ENCODE data around the gene IGSF21.

IGSF21 gene

DNA sequence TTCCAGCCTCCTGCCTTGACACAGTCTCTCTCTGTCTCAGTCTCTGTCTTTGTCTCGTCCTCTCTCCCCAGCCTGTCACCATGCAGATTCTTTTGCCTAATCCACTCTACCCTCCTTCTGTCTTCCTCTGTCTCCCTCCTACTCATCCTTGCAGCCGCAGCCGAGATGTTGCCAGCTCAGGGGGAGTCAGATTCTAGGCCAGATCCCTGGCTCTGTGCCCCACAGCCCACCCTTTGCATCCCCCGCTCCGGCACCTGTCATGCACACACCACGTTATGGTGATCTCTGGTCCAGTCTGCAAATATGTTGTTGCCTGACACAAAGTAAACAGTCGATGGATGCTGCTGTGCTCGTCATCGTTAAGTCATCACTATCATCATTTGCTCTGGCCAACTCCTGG is 35.5 kb upstream of the IGSF21 start:
- TF ChIP-seq PPARA (CRISPR knock-in tag; IDR thresholded peaks at IDR 0.05; ENCODE audit: borderline replicate concordance) (no peak), ZNF8 (CRISPR knock-in tag; IDR thresholded peaks at IDR 0.05) (no peak), ESRRG (CRISPR knock-in tag; IDR thresholded peaks at IDR 0.05) (no peak), RARB (CRISPR knock-in tag; IDR thresholded peaks at IDR 0.05) (no peak), GLIS3 (CRISPR knock-in tag; IDR thresholded peaks at IDR 0.05) (no peak), TCF4 (CRISPR knock-in tag; IDR thresholded peaks at IDR 0.05; ENCODE audit: borderline replicate concordance) (no peak), OSR1 (CRISPR knock-in tag; IDR thresholded peaks at IDR 0.05) (no peak), ZFP3 (CRISPR knock-in tag; IDR thresholded peaks at IDR 0.05) (no peak), ZFP30 (CRISPR knock-in tag; IDR thresholded peaks at IDR 0.05) (no peak), CSDC2 (CRISPR knock-in tag; IDR thresholded peaks at IDR 0.05) (no peak), ISL1 (CRISPR knock-in tag; IDR thresholded peaks at IDR 0.05) (no peak)
- TF ChIP-seq, protein P1, sequence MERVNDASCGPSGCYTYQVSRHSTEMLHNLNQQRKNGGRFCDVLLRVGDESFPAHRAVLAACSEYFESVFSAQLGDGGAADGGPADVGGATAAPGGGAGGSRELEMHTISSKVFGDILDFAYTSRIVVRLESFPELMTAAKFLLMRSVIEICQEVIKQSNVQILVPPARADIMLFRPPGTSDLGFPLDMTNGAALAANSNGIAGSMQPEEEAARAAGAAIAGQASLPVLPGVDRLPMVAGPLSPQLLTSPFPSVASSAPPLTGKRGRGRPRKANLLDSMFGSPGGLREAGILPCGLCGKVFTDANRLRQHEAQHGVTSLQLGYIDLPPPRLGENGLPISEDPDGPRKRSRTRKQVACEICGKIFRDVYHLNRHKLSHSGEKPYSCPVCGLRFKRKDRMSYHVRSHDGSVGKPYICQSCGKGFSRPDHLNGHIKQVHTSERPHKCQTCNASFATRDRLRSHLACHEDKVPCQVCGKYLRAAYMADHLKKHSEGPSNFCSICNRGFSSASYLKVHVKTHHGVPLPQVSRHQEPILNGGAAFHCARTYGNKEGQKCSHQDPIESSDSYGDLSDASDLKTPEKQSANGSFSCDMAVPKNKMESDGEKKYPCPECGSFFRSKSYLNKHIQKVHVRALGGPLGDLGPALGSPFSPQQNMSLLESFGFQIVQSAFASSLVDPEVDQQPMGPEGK (CRISPR knock-in tag; IDR thresholded peaks at IDR 0.05; ENCODE audit: borderline replicate concordance), result no peak
- TF ChIP-seq, protein P2, sequence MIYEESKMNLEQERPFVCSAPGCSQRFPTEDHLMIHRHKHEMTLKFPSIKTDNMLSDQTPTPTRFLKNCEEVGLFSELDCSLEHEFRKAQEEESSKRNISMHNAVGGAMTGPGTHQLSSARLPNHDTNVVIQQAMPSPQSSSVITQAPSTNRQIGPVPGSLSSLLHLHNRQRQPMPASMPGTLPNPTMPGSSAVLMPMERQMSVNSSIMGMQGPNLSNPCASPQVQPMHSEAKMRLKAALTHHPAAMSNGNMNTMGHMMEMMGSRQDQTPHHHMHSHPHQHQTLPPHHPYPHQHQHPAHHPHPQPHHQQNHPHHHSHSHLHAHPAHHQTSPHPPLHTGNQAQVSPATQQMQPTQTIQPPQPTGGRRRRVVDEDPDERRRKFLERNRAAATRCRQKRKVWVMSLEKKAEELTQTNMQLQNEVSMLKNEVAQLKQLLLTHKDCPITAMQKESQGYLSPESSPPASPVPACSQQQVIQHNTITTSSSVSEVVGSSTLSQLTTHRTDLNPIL (CRISPR knock-in tag; IDR thresholded peaks at IDR 0.05; ENCODE audit: low read depth), result no peak
- TF ChIP-seq, protein P3, sequence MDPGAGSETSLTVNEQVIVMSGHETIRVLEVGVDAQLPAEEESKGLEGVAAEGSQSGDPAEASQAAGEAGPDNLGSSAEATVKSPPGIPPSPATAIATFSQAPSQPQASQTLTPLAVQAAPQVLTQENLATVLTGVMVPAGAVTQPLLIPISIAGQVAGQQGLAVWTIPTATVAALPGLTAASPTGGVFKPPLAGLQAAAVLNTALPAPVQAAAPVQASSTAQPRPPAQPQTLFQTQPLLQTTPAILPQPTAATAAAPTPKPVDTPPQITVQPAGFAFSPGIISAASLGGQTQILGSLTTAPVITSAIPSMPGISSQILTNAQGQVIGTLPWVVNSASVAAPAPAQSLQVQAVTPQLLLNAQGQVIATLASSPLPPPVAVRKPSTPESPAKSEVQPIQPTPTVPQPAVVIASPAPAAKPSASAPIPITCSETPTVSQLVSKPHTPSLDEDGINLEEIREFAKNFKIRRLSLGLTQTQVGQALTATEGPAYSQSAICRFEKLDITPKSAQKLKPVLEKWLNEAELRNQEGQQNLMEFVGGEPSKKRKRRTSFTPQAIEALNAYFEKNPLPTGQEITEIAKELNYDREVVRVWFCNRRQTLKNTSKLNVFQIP (CRISPR knock-in tag; IDR thresholded peaks at IDR 0.05; ENCODE audit: borderline replicate concordance, low read depth), result no peak
- TF ChIP-seq, protein P4, sequence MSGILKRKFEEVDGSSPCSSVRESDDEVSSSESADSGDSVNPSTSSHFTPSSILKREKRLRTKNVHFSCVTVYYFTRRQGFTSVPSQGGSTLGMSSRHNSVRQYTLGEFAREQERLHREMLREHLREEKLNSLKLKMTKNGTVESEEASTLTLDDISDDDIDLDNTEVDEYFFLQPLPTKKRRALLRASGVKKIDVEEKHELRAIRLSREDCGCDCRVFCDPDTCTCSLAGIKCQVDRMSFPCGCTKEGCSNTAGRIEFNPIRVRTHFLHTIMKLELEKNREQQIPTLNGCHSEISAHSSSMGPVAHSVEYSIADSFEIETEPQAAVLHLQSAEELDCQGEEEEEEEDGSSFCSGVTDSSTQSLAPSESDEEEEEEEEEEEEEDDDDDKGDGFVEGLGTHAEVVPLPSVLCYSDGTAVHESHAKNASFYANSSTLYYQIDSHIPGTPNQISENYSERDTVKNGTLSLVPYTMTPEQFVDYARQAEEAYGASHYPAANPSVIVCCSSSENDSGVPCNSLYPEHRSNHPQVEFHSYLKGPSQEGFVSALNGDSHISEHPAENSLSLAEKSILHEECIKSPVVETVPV (CRISPR knock-in tag; IDR thresholded peaks at IDR 0.05), result no peak
- ATAC-seq, result no peak

DNA sequence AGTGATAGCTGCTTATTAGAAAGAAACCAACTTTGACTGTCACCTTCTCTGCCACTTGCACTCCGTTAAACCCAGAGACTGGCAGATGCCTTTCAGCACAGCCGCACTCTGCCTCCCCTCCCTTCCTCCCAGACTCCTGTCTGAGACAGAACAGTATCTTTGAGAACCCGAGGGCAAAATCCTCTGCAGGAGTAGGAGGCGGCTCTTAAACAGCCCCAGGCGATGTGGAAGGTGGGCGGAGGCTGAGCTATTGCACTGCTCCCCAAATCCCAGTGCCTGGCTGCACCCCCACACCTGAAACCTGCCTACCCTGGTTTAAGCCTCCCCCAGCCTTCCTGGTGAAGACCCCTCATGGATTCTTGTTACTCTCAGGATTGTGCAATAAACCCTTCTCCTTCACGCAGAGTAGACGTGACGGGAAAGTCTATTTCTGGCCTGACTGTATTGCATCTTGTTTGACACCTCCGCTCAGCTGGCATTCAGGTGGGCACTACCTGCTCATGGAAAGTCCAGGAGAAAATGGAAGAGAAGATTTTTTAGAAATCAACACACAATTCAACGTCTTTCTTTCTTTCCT is 34.4 kb upstream of the IGSF21 start:
- no peak for ATAC-seq
- TF ChIP-seq, protein P5, sequence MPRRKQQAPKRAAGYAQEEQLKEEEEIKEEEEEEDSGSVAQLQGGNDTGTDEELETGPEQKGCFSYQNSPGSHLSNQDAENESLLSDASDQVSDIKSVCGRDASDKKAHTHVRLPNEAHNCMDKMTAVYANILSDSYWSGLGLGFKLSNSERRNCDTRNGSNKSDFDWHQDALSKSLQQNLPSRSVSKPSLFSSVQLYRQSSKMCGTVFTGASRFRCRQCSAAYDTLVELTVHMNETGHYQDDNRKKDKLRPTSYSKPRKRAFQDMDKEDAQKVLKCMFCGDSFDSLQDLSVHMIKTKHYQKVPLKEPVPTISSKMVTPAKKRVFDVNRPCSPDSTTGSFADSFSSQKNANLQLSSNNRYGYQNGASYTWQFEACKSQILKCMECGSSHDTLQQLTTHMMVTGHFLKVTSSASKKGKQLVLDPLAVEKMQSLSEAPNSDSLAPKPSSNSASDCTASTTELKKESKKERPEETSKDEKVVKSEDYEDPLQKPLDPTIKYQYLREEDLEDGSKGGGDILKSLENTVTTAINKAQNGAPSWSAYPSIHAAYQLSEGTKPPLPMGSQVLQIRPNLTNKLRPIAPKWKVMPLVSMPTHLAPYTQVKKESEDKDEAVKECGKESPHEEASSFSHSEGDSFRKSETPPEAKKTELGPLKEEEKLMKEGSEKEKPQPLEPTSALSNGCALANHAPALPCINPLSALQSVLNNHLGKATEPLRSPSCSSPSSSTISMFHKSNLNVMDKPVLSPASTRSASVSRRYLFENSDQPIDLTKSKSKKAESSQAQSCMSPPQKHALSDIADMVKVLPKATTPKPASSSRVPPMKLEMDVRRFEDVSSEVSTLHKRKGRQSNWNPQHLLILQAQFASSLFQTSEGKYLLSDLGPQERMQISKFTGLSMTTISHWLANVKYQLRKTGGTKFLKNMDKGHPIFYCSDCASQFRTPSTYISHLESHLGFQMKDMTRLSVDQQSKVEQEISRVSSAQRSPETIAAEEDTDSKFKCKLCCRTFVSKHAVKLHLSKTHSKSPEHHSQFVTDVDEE (CRISPR knock-in tag; IDR thresholded peaks at IDR 0.05), result no peak
- no peak for TF ChIP-seq CSDC2 (CRISPR knock-in tag; IDR thresholded peaks at IDR 0.05)

DNA sequence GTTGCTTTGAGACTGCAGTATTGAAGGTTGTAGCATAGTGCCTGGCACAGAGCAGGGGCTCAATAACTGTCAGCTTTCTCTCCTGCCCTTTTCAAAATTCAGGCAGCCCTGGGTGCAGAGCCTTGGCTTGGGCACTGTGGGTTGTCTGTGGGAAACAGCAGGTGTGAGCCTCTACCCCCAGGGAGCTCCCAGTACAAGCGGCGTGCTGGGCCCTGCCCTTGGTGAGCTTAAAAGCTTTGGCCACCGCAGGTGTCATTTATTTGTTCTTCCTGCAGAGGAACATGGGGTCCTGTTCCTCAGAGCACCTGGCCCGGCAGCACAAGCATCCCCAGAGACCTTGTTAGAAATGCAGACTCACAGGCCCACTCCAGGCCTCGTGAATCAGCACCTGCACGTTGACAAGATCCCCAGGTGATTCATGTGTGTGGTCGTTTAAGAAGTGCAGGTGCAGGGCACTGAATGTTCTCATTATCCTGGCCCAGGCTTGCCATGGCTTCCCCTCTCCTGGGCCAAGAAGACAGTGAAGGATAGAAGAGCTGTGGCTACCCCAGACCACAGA is 29.9 kb upstream of the IGSF21 start:
- no peak for ATAC-seq

More for the DNA sequence above, 29.9 kb upstream of the IGSF21 start:
- TF ChIP-seq BACH2 (CRISPR knock-in tag; IDR thresholded peaks at IDR 0.05; ENCODE audit: borderline replicate concordance) (no peak), OSR1 (CRISPR knock-in tag; IDR thresholded peaks at IDR 0.05) (no peak), ZNF565 (CRISPR knock-in tag; conservative IDR thresholded peaks at IDR 0.05; ENCODE audit: low read depth) (no peak), GLIS3 (CRISPR knock-in tag; IDR thresholded peaks at IDR 0.05) (no peak), ZNF8 (CRISPR knock-in tag; IDR thresholded peaks at IDR 0.05) (no peak), RARB (CRISPR knock-in tag; IDR thresholded peaks at IDR 0.05) (no peak), PPARA (CRISPR knock-in tag; IDR thresholded peaks at IDR 0.05; ENCODE audit: borderline replicate concordance) (no peak), ARNTL (CRISPR knock-in tag; IDR thresholded peaks at IDR 0.05; ENCODE audit: borderline replicate concordance, low read depth) (no peak), ZC3H10 (CRISPR knock-in tag; IDR thresholded peaks at IDR 0.05) (no peak), ISL1 (CRISPR knock-in tag; IDR thresholded peaks at IDR 0.05) (no peak), ESRRG (CRISPR knock-in tag; IDR thresholded peaks at IDR 0.05) (no peak), ZFP3 (CRISPR knock-in tag; IDR thresholded peaks at IDR 0.05) (no peak)
- TF ChIP-seq, protein P2 (CRISPR knock-in tag; IDR thresholded peaks at IDR 0.05; ENCODE audit: low read depth), result no peak
- TF ChIP-seq, protein P1 (CRISPR knock-in tag; IDR thresholded peaks at IDR 0.05; ENCODE audit: borderline replicate concordance), result no peak
- TF ChIP-seq, protein P5 (CRISPR knock-in tag; IDR thresholded peaks at IDR 0.05), result no peak

Measured in SK-N-SH treated with all-trans-retinoic acid at 6 μM for 48 hours (cell line).